PC-9 (cell line): Measurements from ENCODE around the gene LRIG1.

ENCODE experiments used
- EZH2 ChIP-seq: fragments of 200-600 bp; sonication (generic); IDR thresholded peaks from 2 replicates; pipeline ENCODE4 v1.8.0; 2017; ENCODE audit warnings: antibody characterized with exemption, low read depth
- TF ChIP-seq, protein P1 (sequence below): fragments of 200-600 bp; sonication (generic); conservative IDR thresholded peaks from 2 replicates; pipeline ENCODE4 v1.6.1; 2017; ENCODE audit warnings: mixed run types, antibody characterized with exemption, mild to moderate bottlenecking, moderate library complexity

DNA sequence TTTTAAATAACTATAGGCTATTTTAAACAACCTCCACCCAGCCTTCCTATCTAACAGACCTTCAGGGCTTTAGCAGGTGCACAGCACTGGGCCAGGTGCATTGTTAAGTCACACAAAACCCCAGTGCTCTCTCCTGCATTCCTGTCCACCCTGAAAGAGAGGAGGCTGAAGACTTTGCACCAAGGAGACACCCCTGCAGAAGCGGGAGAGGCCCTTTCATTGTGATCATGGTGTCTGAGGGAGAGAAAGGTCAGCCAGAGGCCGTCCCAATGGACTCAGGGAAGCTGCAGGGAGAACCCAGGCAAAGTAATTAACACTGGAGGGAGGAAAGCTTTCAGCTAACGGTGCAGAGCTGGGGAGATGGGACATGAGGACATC lies 5.2 kb downstream of the LRIG1 start:
- TF ChIP-seq, protein P1, sequence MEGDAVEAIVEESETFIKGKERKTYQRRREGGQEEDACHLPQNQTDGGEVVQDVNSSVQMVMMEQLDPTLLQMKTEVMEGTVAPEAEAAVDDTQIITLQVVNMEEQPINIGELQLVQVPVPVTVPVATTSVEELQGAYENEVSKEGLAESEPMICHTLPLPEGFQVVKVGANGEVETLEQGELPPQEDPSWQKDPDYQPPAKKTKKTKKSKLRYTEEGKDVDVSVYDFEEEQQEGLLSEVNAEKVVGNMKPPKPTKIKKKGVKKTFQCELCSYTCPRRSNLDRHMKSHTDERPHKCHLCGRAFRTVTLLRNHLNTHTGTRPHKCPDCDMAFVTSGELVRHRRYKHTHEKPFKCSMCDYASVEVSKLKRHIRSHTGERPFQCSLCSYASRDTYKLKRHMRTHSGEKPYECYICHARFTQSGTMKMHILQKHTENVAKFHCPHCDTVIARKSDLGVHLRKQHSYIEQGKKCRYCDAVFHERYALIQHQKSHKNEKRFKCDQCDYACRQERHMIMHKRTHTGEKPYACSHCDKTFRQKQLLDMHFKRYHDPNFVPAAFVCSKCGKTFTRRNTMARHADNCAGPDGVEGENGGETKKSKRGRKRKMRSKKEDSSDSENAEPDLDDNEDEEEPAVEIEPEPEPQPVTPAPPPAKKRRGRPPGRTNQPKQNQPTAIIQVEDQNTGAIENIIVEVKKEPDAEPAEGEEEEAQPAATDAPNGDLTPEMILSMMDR = no peak
- no peak for TF ChIP-seq EZH2
